ENCODE results near the gene MIGA2.
"Not testable (repeated sequence)": the region's sequence is repeated elsewhere in the genome, so short reads cannot be mapped to it uniquely, and the experiment has no call there.

GRCh38 chr9:129112526-129112925, 76.1 kb downstream of the MIGA2 start:
- TF ChIP-seq POLR2A (IDR thresholded peaks at IDR 0.05; ENCODE audit: low read length); GATA1 (IDR thresholded peaks at IDR 0.05; ENCODE audit: low read depth, low read length): not testable (repeated sequence)
